Transverse colon (tissue), 4 donors: ENCODE measurements around the gene MBP. TPM values are rescaled to one million over a fixed set of nuclear protein-coding genes. Genes with fewer than 3 reads are reported as not detected.

Source experiments
- DNase-seq: peaks from one replicate; pipeline ENCODE4 v3.0.0-alpha.2; 2019
- H3K27ac ChIP-seq, 4 donors: fragments of 200-600 bp; sonication (generic); 2 replicates each; pipeline ENCODE4 v1.5.1; 2016 to 2018; ENCODE audit warnings: inconsistent platforms in 4 of 4
- H3K27me3 ChIP-seq: fragments of 200-600 bp; sonication (generic); 2 replicates; pipeline ENCODE4 v1.5.1; 2017; ENCODE audit warnings: inconsistent platforms
- H3K36me3 ChIP-seq, 4 donors: fragments of 200-600 bp; sonication (generic); 2 replicates each; pipeline ENCODE4 v1.5.1; 2017 to 2019; ENCODE audit warnings: inconsistent platforms in 4 of 4
- H3K4me1 ChIP-seq, 4 donors: fragments of 200-600 bp; sonication (generic); 2 replicates each; pipeline ENCODE4 v1.5.1; 2017 to 2020; ENCODE audit warnings: inconsistent platforms in 4 of 4
- H3K4me3 ChIP-seq, 4 donors: fragments of 200-600 bp; sonication (generic); 1 replicate in 1 of 4; 2 replicates in 3 of 4; pipeline versions ENCODE4 v1.5.1 to v1.6.1; 2017 to 2019; ENCODE audit warnings: inconsistent platforms in 4 of 4
- H3K9me3 ChIP-seq, 2 donors: fragments of 200-600 bp; sonication (generic); 2 replicates each; pipeline ENCODE4 v1.5.1; 2017 to 2019; ENCODE audit warnings: inconsistent platforms in 2 of 2
- EP300 ChIP-seq: sonication (generic); formaldehyde crosslinking; IDR thresholded peaks from one replicate; pipeline ENCODE4 v1.6.1; 2017; ENCODE audit warnings: antibody characterized with exemption, low read depth
- POLR2A ChIP-seq: fragments of 450-650 bp; IDR thresholded peaks from one replicate; pipeline ENCODE4 v1.6.1; 2016; ENCODE audit warnings: antibody characterized with exemption, mild to moderate bottlenecking, moderate library complexity
- POLR2AphosphoS5 ChIP-seq, 3 donors: sonication (generic); formaldehyde crosslinking; IDR thresholded peaks; one replicate each; pipeline ENCODE4 v1.6.1; 2016; ENCODE audit warnings: antibody characterized with exemption in 3 of 3
- WGBS, 2 donors: methylation state at CpG; one replicate each; pipeline ENCODE4 v1.1.5; 2018; ENCODE audit warnings: low coverage in 1 of 2; 5-methylcytosine and 5-hydroxymethylcytosine counted together
- in situ Hi-C, 4 donors: fragments of 200-750 bp; cut with MboI; loops; one replicate each; pipeline versions ENCODE4 v1.15.0 to v1.15.1; 2017; ENCODE audit warnings: low sequenced_read_pairs in 3 of 4, low pct_ligation_motif_present in 1 of 4, low pct_unique_long_range_greater_than_20kb in 1 of 4
- intact Hi-C: fragments of 100-400 bp; cut with DNase I; formaldehyde crosslinking; loops from one replicate; pipeline ENCODE4 v1.15.1; 2023; ENCODE audit warnings: low total_unique reads
- total RNA-seq, 4 donors: library from RNA; depleted of rRNA; stranded (reverse); fragments of >200 nt; gene quantifications; one replicate each; pipeline ENCODE4 v1.1.0, GENCODE V29; 2016
- TF ChIP-seq, protein P1 (sequence below), 5 experiments: fragments of 200-600 bp in 3 of 5; fragments of 450-650 bp in 2 of 5; sonication (generic) in 3 of 5; IDR thresholded peaks; 1 replicate in 2 of 5; 2 replicates in 3 of 5; pipeline ENCODE4 v1.5.1; 2016 to 2017; ENCODE audit warnings: antibody characterized with exemption in 5 of 5, inconsistent platforms in 3 of 5, mild to moderate bottlenecking in 2 of 5, moderate library complexity in 1 of 5

MBP gene
- total RNA-seq, 4 donors from 2014 or later, result 12.7 to 53.4 (median 41.0) TPM

DNA sequence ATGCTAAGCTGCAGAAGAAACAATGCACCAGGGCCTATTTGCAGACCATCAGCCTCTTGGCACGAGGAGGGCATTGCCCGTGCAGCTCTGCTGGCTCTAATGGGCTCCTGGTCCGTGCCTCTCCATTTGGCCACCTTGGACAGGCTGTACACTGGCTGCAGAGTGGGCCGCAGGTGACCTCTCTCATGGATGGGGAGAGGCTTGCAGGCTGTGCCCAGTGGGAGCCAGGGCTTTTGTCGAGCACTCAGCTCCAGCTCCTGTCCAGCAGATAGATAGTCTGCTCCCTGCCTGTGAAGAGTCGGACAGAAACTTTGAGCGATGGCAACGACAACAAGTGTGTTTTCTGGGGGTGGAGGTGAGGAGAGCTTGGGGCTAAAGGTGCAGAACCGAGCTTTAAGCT is 100.9 kb downstream of the MBP start:
- no peak overlapping the region for H3K4me3 ChIP-seq
- no peaks in the 10 kb centered on the region for H3K27me3 ChIP-seq
- 94 to 100% methylated on average over 1 to 9 of the region's 9 CpGs for WGBS, 2 donors
- no peak for TF ChIP-seq EP300
- TF ChIP-seq POLR2A, result no peak
- TF ChIP-seq, protein P1, sequence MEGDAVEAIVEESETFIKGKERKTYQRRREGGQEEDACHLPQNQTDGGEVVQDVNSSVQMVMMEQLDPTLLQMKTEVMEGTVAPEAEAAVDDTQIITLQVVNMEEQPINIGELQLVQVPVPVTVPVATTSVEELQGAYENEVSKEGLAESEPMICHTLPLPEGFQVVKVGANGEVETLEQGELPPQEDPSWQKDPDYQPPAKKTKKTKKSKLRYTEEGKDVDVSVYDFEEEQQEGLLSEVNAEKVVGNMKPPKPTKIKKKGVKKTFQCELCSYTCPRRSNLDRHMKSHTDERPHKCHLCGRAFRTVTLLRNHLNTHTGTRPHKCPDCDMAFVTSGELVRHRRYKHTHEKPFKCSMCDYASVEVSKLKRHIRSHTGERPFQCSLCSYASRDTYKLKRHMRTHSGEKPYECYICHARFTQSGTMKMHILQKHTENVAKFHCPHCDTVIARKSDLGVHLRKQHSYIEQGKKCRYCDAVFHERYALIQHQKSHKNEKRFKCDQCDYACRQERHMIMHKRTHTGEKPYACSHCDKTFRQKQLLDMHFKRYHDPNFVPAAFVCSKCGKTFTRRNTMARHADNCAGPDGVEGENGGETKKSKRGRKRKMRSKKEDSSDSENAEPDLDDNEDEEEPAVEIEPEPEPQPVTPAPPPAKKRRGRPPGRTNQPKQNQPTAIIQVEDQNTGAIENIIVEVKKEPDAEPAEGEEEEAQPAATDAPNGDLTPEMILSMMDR (IDR thresholded peaks at IDR 0.05), result no peak
- no peak for TF ChIP-seq POLR2AphosphoS5 (IDR thresholded peaks at IDR 0.05)
- H3K4me1 ChIP-seq, result no peaks in the 10 kb centered on the region
- no peak for DNase-seq
- no peaks in the 10 kb centered on the region for H3K9me3 ChIP-seq
- in situ Hi-C loops (no loop called here), intact Hi-C loops (no loop called here)
- no peak overlapping the region for H3K27ac ChIP-seq
- H3K36me3 ChIP-seq, result no peaks in the 10 kb centered on the region

DNA sequence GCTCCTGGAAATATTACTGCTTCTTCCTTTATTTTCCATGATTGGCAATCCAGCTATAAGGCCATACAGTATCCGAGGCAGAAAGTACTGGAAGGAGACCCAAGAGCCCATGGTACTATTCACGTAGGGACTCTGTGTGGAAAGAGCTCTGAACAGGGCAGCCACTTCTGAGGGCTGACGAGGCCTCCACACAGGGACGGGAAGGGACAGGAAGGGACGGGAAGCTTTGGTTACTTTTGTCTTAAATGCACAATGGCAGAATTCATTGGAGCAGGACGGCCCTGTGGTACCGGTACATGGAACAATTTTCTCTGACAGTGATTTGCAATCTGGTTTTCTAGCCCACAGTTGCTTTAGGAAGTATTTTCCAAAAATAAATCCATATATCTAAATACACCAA is 102.4 kb downstream of the MBP start:
- WGBS, 2 donors, result 93% methylated on average over 7 of the region's 7 CpGs; no CpG with 5 or more reads in 1 of the 2 donors
- no peak for TF ChIP-seq POLR2A
- TF ChIP-seq POLR2AphosphoS5 (IDR thresholded peaks at IDR 0.05), result no peak
- TF ChIP-seq, protein P1 (IDR thresholded peaks at IDR 0.05), result no peak
- TF ChIP-seq EP300, result no peak
- DNase-seq, result no peak
- Histone ChIP-seq H3K27me3 (no peaks in the 10 kb centered on the region), H3K4me1 (no peaks in the 10 kb centered on the region), H3K27ac (no peak overlapping the region), H3K9me3 (no peaks in the 10 kb centered on the region), H3K36me3 (no peaks in the 10 kb centered on the region), H3K4me3 (no peak overlapping the region)
- in situ Hi-C loops, result no loop called here
- intact Hi-C loops, result no loop called here

DNA sequence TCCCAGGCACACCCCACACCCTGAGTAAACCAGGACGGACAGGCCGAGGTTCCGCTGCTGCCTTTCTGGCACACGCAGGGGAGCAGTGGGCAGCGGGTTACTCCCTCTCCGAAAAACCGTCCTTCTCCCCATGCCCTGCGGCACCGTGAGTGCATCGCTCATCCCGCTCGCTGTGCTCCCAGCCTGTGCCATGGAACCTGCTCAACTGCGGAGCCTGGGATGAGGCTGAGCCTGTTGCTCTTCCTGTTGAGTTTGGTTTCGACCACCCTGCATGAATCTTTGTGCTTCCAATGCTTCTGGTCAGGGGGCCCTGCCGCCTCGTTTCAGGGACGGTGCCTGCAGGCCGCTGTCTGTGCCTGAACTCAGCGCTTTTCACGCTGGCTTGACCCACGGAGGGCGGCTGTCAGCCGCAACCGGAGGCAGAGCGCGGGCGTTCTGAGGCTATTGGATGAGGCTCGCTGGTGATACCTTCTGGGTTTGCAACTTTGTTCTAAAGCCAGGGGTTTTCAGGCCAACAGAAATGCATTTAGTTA is 106.7 kb downstream of the MBP start:
- 97 to 100% methylated on average over 1 to 28 of the region's 28 CpGs for WGBS, 2 donors
- TF ChIP-seq, protein P1 (IDR thresholded peaks at IDR 0.05), result no peak
- TF ChIP-seq POLR2AphosphoS5 (IDR thresholded peaks at IDR 0.05) (no peak), POLR2A (no peak), EP300 (no peak)
- Histone ChIP-seq H3K36me3 (no peaks in the 10 kb centered on the region), H3K4me1 (no peaks in the 10 kb centered on the region), H3K27ac (no peak overlapping the region), H3K9me3 (no peaks in the 10 kb centered on the region), H3K27me3 (no peaks in the 10 kb centered on the region), H3K4me3 (no peak overlapping the region)
- intact Hi-C loops (no loop called here), in situ Hi-C loops (no loop called here)
- no peak for DNase-seq

DNA sequence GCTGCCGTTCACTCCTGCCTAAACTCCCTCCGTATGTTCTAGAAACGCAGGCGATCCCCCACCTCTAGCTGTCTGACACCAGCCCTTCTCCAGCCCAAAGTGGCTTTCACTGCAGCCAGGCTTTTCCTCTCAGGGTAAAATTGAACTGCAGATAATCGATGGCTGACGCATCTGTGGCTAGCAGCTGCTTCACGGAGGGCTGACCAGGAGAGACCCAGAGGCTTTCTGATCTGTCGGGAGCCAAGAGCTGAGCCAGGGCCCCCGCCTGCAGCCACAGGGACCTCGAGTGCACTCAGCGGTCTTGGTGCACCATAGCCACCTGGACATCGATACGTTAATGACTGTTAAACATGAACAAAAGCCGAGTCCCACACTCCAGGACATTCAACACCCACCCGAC is 107.5 kb downstream of the MBP start:
- Histone ChIP-seq H3K36me3 (no peaks in the 10 kb centered on the region), H3K27me3 (no peaks in the 10 kb centered on the region), H3K9me3 (no peaks in the 10 kb centered on the region), H3K27ac (no peak overlapping the region), H3K4me3 (no peak overlapping the region), H3K4me1 (no peaks in the 10 kb centered on the region)
- WGBS, 2 donors, result 89 to 100% methylated on average over 4 to 15 of the region's 15 CpGs
- no peak for DNase-seq
- intact Hi-C loops, result no loop called here
- TF ChIP-seq, protein P1 (IDR thresholded peaks at IDR 0.05), result no peak
- TF ChIP-seq POLR2AphosphoS5 (IDR thresholded peaks at IDR 0.05) (no peak), EP300 (no peak), POLR2A (no peak)
- in situ Hi-C loops, result no loop called here
